Measurements from ENCODE around the gene SLC9A4.

SLC9A4 gene, protein sequence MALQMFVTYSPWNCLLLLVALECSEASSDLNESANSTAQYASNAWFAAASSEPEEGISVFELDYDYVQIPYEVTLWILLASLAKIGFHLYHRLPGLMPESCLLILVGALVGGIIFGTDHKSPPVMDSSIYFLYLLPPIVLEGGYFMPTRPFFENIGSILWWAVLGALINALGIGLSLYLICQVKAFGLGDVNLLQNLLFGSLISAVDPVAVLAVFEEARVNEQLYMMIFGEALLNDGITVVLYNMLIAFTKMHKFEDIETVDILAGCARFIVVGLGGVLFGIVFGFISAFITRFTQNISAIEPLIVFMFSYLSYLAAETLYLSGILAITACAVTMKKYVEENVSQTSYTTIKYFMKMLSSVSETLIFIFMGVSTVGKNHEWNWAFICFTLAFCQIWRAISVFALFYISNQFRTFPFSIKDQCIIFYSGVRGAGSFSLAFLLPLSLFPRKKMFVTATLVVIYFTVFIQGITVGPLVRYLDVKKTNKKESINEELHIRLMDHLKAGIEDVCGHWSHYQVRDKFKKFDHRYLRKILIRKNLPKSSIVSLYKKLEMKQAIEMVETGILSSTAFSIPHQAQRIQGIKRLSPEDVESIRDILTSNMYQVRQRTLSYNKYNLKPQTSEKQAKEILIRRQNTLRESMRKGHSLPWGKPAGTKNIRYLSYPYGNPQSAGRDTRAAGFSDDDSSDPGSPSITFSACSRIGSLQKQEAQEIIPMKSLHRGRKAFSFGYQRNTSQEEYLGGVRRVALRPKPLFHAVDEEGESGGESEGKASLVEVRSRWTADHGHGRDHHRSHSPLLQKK

DNA sequence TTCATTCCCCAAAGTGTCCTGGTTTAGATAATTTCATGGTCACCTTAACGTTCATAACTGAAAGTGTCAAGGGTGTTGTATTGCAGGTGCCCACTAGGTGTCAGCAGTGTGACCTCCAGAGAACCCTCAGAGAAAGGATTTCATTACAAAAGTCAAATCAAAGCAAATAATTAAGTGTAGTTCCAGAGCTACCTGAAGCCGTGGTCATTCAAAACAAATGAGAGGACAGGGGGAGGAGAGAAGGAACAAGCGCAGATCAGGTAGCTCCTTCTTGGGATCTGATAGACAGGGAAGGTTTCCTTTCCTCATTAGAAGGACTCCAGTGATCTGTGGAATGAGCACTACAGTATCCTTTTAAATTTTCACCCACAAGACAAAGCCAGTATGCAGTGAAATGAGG, at the start of gene SLC9A4:
Gene SLC9A4 (plus strand): TSS at position 207 of the 400 bp plus-strand sequence. CDS start 534 bp downstream, outside the sequence.
- DNase-seq (ENCODE audit: low spot score): peak; percentile 38

DNA sequence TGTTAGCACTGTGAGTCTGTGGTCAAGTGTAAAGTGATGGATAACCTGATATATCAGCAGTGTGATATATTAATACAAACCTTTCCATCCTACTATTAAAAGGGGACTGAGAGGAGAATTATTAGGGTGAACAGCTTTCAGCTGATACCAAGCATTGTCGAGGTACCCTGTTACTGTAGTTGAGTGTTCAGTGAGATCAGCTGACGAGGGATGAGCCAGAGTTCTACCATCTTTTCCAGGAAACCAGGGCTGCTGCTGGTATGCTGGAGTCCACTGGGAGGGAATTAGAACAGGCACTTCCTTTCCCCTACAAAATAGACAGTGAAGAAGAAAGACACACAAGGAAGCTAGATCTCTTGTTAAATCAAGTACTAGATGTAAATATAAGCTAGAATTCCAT, 49.7 kb upstream of the SLC9A4 start:
- no peak for DNase-seq (ENCODE audit: low spot score)

DNA sequence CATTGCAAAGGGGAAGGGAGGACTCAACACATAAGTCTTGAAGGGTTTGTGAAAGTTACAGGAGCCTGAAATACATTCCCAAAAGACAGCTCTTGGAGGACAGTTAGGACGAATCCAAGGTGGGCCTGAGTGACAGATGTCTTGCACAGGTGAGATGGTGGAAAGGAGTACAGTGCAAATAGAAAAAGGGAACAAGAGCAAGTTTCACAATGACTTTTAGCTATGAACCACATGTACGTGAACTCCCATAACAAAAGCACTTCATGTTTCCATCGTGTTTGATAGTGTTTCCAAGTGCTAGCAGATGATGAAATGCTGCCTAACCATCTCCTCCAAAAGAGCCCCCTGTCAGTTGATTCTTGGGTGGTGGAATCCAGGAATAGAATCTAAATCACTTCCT, 48.3 kb upstream of the SLC9A4 start:
- DNase-seq (ENCODE audit: low spot score): peak; percentile 11

DNA sequence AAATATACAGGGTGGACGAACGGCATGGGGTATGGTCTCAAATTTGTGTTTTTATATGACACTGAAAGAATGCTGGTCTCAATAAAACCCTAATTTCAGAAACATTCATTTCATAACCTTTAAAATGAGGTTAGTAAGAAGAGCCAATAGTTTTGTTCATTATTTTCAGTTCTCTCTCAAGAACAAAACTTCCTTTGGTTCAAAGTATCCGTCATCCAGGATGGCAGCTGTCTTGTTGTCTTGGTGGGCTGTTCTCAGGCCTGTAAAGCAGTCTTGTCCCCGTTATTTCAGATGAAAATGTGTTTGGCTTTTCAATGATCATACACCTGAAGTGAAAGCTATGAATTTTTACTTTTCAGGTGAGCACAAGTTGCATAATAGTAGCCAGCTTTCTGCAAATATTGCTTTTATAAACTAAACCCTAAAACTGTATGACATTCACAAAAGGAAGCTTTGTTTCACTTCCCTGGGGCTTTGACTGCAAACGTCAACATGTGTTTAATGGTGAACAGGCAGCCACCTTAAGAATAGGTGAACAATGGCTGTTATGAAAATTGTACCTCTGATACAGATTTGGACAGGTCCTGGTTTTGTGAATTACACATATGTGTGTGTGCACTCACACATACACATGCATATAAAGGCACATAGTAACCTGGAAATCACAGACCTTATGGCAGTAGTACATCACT, 47.4 kb upstream of the SLC9A4 start:
- DNase-seq (ENCODE audit: low spot score): no peak

DNA sequence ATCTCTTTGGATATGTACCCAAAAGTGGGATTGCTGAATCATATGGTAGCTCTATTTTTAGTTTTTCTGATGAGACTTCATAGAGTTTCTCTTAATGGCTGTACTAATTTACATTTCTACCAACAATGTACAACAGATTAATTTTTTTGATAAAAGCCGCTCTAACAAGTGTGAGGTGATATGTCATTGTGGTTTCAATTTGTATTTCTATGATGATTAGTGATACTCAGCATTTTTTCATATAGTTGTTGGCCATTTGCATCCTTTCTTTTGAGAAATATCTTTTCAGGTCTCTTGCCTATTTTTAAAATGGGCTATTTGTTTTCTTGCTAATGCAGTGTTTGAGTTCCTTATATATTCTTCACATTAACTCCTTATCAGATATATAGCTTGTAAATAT, 45.8 kb upstream of the SLC9A4 start:
- DNase-seq (ENCODE audit: low spot score): no peak

DNA sequence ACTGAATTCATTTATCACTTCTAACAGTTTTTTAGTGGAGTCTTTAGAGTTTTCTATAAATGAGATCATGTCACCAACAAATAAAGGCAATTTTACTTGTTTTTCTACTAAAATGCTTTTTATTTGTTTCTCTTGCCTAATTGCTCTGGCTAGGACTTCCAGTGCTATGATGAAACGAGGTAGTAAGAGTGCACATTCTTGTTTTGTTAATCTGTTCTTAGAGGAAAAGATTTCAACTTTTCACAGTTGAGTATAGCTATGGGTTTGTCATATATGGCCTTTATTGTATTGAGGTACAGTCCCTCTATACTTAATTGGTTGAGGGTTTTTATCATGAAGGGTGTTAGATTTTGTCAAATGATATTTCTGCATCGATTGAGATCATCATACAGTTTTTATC, 44.5 kb upstream of the SLC9A4 start:
- no peak for DNase-seq (ENCODE audit: low spot score)

DNA sequence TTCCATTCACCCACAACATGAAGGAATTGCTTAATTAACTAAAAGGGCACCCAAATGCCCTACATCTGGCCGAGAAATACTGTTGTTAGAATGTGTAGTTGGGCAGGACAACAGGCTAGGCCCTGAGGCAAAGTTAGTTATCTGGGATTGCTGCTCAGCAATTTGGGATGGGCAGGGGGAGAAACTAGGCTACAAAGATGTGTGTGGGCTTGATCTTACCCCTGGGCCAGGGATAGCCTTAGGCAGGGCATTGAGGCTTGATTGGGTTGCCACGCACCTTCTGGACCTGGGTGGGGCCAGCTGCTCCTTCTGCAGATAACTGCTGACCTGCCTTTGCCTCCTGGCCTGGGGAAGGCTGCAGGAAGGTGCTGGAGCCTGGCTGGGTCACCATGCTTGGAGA, 40.6 kb upstream of the SLC9A4 start:
- DNase-seq (ENCODE audit: low spot score): no peak

DNA sequence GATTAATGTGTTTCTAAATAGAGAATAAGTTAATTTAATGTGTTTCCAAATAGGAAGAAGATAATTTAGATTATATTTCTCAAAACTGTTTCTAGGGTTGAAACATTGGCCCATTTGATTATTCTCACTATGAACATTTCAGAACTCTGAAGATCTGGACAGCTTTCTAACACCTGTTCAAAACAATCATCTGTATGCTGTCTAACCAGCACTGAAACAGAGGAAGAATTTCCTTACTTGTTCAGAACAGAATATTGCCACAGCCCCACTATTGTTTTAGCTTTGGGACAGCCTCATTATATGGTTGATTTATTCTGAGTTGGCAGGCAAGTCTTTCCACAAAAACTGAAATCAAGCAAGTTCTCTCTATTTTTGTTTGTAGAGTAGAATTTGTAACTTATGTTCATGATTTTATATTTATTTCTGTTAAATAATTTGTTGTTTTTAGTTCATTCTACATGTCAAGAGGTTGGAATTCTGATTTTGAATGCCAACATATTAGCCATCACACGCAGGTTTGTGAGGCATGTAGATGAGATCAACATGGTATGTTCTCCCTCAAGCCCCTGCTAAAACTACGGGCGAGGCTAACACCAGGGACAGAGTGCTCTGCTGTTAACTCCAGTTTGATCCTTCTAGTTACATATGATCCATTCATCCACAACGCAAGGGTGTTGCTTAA, 38.9 kb upstream of the SLC9A4 start:
- DNase-seq (ENCODE audit: low spot score): no peak

DNA sequence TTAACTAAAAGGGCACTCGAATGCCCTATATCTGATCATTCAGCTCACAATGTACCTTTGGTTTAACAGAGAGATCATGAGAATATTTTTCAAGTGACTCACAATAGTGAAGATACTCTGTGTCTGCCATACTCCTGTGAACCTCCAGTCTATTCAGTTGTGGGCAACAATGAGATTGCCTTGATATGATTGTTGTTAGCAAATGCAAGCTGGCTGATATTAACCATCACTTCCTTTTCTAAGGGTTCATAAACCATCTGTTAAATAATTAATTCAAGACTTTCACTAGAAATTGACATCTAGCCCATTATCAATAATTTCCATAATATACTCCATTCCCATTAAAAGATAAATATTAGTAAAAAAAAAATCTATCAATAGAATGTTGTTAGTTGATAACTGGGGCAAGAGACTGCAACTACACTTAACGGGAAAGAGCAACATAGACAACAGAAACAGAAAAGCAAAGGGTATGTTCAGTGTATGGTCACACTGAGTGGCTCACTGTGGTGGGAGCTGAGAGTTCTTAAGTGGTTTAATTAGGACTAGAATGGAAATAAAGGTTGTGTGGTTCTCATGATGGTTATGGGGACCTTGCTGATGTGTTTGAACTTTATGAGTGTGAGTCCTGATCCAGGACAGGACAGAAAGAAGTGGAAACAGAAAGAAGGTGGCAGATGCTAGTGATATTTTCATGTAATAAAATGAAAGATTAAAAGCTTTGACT, 38.2 kb upstream of the SLC9A4 start:
- no peak for DNase-seq (ENCODE audit: low spot score)

DNA sequence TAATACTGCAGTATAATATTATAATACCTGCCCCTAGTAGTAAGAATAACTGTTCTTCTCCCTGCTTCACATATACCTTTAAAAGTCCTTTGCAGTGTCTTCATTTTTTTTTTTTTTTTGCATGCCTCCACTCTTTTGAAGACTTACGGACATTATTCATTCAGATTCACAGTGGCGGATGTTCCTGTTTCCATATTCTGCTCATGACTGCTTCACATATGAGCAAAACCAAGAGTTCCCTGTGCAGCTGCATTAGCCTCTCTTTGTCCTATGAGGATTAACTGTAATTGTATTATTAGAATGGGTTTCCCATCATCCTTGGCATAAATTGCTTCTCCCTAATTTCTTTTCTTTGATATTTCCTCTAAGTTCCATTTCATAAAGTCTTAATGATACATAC, 37.3 kb upstream of the SLC9A4 start:
- no peak for DNase-seq (ENCODE audit: low spot score)

DNA sequence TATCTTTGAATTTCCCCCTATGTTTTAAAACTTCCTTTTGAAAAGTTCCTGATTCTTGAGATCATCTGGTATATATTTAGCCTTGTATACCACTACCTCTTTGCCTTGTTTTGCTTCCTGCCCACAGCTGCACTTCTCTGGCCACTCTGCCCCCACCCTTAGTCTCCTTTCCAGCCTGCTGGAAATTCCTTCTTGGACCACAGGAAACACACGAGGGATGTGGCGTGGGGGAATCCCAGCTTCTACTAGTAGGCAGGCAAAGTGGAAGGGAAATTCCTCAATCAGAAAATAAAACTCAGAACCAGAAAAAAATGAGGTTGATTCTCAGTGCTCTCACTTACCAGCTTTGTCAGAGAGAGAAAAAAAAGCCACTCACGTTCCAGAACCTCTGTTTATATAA, 36.7 kb upstream of the SLC9A4 start:
- DNase-seq (ENCODE audit: low spot score): peak; percentile 21

DNA sequence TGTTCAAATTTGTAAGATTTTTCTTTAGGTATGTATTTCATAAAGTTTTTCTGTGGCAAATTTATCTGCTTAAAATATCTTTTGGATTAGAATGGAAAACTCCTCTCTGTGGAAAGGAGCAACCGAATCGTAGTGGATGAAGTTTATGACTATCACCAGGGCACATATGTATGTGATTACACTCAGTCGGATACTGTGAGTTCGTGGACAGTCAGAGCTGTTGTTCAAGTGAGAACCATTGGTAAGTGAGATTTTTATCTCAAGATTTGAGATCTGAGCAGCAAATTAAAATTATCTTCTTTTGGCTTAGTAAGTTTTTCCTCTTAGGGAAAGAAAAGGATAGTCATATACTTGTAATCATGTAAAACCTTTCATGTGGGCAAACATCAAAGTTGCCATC, 35.9 kb upstream of the SLC9A4 start:
- no peak for DNase-seq (ENCODE audit: low spot score)

DNA sequence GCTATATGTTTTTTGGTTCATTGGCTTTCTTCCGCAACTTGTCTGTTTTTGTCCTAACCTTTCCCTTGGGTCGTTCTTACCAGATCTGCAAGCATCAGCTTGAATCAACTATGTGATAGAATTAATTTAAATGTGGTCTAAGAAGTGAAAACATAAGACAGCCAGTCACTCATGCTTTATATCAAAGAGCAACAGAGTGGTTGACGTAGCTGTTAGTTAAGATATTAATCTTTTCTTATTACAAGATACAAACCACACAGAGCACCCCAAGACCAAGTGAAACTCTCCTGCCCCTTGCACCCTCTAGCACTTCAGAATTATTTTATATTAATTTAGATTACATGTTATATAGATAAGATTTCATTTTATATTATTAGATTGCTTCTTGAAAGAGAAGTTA, 34.9 kb upstream of the SLC9A4 start:
- no peak for DNase-seq (ENCODE audit: low spot score)

DNA sequence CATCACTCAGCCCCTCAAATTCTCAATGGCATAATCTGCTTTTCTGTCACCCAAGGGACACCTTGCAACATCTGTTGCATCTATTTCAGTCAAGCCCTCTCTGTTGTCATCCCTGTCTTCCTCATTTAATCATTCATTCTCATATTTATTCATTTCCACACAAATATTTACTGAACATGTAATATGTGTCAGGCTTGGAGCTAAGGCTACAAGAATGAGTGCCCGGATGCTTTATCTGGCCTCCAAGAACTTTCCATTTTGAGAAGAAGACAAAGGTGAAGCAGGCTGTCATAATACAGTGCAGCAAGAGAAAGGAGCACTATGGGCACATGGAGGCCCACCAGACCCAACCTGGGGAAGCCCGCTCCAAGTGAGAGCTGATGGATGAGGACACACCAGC, 34.4 kb upstream of the SLC9A4 start:
- DNase-seq (ENCODE audit: low spot score): no peak

DNA sequence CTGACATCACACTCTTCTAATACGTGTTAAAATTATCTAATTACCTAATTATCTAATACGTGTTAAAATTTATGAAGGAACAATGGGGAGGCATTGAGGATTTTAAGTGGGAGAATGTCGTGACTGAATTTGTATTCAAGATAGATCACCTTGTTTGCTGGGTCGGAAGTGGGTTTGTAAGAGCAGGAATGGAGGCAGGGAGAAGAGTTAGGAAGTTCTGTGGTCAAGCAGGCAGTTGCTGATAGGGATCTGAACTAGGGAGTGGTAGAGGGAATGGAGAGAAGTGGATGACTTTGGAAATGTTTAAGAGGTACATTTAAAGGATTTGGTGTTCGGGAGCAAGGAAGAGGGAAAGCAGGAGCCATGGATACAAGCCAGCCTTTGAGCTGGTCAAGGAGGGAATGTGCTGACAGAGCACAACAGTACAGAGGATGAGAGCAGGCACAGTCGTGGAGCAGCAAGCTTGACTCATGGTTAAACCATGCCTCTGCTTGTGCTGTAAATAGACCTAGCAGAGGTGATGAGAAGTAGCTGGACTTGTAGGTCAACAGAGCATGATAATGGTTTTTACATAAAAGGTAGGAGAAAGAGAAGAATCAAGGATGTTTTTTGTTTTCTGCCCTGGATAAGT, 33.8 kb upstream of the SLC9A4 start:
- no peak for DNase-seq (ENCODE audit: low spot score)

DNA sequence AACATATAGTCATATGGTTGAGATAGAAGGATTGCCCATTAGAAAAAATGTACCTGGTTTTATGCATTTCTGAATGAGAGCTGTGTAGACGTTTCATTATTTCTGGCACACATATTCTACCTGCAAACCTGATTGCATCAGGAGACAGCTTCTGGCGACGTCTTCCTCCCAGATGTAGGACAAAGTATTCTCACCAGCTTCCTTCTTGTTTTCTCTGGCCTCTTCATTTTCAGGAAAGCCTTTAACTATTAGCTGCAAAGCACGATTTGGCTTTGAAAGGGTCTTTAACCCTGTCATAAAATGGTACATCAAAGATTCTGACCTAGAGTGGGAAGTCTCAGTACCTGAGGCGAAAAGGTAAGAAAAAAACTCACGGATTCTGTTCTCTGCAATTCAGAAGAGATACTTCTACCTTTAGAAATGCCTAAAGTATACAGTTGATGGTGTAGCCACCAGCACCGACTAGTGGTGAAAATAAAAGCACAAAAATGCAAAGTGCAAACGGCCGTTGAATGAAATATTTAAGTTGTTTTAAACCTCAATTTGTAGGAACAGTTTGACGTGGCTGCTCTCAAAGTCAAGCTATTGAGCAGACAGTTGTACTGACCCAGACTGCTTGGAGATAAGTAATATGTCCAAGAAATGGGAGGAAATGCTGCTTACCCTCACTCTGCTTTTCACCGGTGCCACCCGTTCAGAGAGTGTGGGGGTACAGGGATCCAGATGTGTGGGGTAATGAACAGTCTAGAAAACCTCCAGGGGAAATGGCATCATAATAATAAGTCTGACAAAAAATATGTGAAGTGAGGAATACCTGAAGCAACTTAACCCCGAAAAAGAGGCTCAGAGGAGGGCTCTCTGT, 29.8 kb upstream of the SLC9A4 start:
- DNase-seq (ENCODE audit: low spot score): peak; percentile 43

DNA sequence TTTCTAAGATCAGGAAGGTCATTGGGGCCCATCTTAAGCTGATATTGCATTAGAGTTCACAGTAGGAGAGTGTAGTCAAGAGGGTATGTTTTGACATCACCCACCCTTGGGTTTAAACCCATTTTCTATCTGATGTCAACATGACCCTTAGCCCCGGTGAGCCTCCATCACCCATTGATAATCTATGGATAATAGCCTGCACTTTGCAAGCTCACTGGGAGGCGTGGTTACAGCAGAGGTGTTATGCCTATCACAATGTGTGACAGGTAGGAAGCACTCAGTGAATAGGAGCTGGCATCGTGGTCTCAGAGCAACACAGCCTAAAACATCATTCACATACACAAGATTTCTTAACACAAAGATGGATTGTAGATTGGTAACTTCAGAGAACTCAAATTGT, 28.8 kb upstream of the SLC9A4 start:
- DNase-seq (ENCODE audit: low spot score): no peak

DNA sequence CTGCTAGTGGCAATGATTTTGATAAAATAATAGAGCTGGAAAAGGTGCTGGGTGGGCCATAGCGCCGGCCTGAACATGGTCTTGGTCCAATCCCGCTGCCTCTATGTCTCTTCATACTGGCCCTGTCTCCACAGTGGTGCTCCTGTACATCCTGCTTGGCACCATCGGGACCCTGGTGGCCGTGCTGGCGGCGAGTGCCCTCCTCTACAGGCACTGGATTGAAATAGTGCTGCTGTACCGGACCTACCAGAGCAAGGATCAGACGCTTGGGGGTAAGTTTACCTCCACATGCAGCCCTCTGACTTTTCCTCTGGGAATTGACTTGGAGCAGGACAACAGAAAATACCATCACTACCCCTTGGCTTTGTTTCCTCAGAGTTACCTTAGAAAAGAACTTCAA, 26.1 kb upstream of the SLC9A4 start:
- no peak for DNase-seq (ENCODE audit: low spot score)

DNA sequence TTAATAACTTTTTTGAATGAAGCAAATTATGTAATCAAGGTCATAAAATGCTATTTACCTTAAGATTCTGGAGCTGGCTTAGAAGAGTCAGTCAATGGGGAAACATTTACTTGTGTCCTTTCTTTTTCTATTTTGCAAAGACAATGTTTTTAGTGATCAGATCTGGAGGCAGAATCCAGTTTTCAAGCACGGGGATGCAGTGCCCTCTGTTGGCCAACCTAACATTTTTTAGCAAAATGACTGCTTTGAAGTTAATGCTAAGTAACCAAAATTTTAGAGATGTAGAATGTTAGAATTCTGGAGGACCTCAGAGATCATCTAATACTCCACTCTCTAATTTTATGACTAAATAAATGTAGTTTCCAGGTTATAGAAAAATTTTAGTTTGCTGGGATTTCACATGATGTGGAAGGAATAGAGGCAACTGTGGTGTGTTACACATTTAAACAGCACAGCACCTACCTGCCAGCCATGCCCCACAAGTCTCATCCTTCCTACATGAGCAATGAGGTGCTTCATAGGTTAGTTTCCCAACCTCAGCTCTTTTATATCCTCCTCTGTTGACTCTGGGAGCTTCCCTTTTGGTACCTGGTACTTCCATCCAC, 23.6 kb upstream of the SLC9A4 start:
- DNase-seq (ENCODE audit: low spot score): peak; percentile 53

DNA sequence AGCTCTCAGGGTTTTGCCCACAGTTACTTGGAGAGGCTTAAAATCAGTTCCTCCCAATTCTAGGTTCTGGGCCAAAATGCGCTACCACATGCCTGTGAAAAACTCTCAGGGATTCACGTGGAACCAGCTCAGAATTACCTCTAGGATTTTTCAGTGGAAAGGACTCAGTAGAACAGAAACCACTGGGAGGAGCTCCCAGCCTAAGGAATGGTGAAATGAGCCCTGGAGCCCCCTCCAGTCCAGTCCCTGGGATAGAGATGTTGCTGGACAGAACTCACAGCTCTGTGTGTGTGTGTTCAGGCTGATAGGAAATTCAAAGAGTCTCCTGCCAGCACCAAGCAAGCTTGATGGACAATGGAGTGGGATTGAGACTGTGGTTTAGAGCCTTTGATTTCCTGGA, 21.1 kb upstream of the SLC9A4 start:
- DNase-seq (ENCODE audit: low spot score): no peak

Data from pons (tissue), 1 donor.